ENCODE data around the gene NAXD. TPM values are rescaled to one million over a fixed set of nuclear protein-coding genes. Genes with fewer than 3 reads are reported as not detected.

Gene NAXD
- total and polyA plus RNA-seq, 2 of the 4 experiments (the other 2 are of a cell fraction) = 10.2 to 27.2 TPM

DNA sequence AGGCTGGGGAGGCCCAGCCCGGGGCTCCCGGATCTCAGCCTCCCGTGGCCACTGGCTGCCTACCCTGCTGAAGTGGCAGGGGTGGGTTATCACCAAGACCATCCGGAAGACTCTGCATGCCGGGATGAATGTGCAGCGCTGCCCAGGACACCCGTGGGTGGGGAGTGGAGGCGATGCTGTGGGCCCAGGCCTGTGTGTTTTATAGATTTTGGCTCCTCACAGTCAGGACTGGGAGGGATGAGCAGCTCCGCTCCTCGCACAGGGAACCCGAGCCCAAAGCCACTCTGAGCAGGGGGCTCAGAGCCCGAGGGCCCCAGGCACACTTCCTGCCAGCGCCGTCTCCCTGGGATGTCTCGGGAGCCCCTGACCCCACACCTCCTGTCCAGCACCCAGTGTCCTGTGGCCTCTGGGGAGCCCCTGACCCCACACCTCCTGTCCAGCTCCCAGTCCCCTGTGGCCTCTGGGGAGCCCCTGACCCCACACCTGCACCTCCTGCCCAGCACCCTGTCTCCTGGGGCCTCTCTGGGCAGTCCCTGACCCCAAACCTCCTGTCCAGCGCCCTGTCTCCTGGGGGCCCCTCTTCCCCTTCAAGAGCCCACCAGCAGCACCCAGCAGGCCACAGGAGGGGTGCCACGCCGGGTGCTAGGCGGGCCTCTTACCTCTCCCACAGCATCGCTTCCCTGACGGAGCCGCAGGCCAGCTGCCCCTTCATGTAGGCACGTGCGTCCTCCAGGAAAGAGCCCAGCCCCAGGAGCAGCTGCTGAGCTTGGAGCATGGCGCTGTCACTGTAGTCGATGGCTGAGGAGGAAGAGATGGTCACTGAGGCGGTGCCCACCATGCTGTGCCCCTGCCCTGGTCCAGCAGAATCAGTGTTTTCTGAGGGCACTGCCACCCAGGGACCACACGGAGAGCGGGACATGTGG lies 31.4 kb downstream of the NAXD start:
- WGBS, 2 experiments (ENCODE audit: extremely low coverage in 2 of 2, insufficient read length in 1 of 2) = 98% methylated on average over 9 of the region's 29 CpGs; no CpG with 5 or more reads in 1 of the 2 experiments
- Histone ChIP-seq H3K27me3 (ENCODE audit: control insufficient read depth, insufficient read depth, low read length) (no peaks in the 10 kb centered on the region), H3K36me3 (ENCODE audit: control insufficient read depth, insufficient read depth, low read length) (peaks cover 44% of the 10 kb centered on the region), H2BK120ac (ENCODE audit: low read depth, low read length) (no peak overlapping the region), H2AK5ac (ENCODE audit: low read depth, low read length) (no peak overlapping the region), H4K91ac (ENCODE audit: insufficient read depth, low read depth, low read length) (no peak overlapping the region), H3K9ac (ENCODE audit: low read depth, low read length) (no peak overlapping the region), H4K5ac (ENCODE audit: low read depth, low read length) (no peak overlapping the region), H3K27ac (ENCODE audit: insufficient read depth, low read length) (no peak overlapping the region), H2BK5ac (ENCODE audit: low read depth, low read length, poor library complexity, severe bottlenecking) (no peak overlapping the region), H2AFZ (replicated peaks; ENCODE audit: low read length, poor library complexity) (no peak overlapping the region), H3K9me1 (ENCODE audit: insufficient read depth, low read length) (peaks cover 2% of the 10 kb centered on the region; the same call in 1 of the 2 replicates), H3K9me3 (ENCODE audit: control insufficient read depth, insufficient read depth, low read length) (no peaks in the 10 kb centered on the region), H3K4ac (ENCODE audit: low read depth, low read length) (no peak overlapping the region), H3K4me3 (ENCODE audit: insufficient read depth, low read depth, low read length) (no peak overlapping the region), H3K4me2 (ENCODE audit: low read depth, low read length) (no peak overlapping the region), H4K20me1 (ENCODE audit: insufficient read depth, low read length) (peaks cover 5% of the 10 kb centered on the region; the same call in 1 of the 2 replicates), H3K4me1 (ENCODE audit: control insufficient read depth, insufficient read depth, low read length) (peaks cover 8% of the 10 kb centered on the region; the same call in 1 of the 2 replicates), H2BK15ac (ENCODE audit: low read depth, low read length) (no peak overlapping the region), H3K14ac (replicated peaks; ENCODE audit: low read depth, low read length) (no peak overlapping the region), H3K18ac (ENCODE audit: low read depth, low read length) (no peak overlapping the region), H3K79me1 (ENCODE audit: low read depth in 1 of 2, low read length in 2 of 2) (peaks cover 4 to 11% of the 10 kb centered on the region in 2 experiments; a peak in 3 of 4 replicates), H3K23ac (ENCODE audit: low read depth, low read length) (no peak overlapping the region), H3K56ac (ENCODE audit: extremely low read depth, insufficient read depth, low read length) (no peak overlapping the region), H2AK9ac (replicated peaks; ENCODE audit: low read depth, low read length, poor library complexity) (peak overlapping the region; percentile 57), H2BK20ac (ENCODE audit: low read depth, low read length) (no peak overlapping the region), H4K8ac (ENCODE audit: low read depth in 2 of 2, low read length in 2 of 2) (no peak overlapping the region)
- no TSS peak for BruUV-seq (replicated peaks)
- ATAC-seq (ENCODE audit: low read depth) (no peak), DNase-seq (no peak)
- CTCF ChIA-PET = no interaction called here
- intact Hi-C loops (cut with micrococcal nuclease) (no loop called here), dilution Hi-C loops (cut with HindIII; ENCODE audit: low sequenced_read_pairs, unreplicated experiment) (no loop called here), in situ Hi-C loops (cut with MboI; ENCODE audit: low sequenced_read_pairs) (no loop called here)
- POLR2A ChIA-PET (ENCODE audit: unreplicated experiment) = no interaction called here
- TF ChIP-seq RFX5 (IDR thresholded peaks at IDR 0.05; ENCODE audit: low read depth, low read length) (no peak), CEBPB (IDR thresholded peaks at IDR 0.05; ENCODE audit: low read depth, low read length) (no peak), CHD1 (IDR thresholded peaks at IDR 0.05; ENCODE audit: low read depth, low read length) (no peak), POLR2A (IDR thresholded peaks at IDR 0.05; ENCODE audit: low read depth, low read length) (no peak), MAFK (IDR thresholded peaks at IDR 0.05; ENCODE audit: low read depth, low read length) (no peak), BHLHE40 (IDR thresholded peaks at IDR 0.05; ENCODE audit: low read depth, low read length) (no peak), RAD21 (IDR thresholded peaks at IDR 0.05; ENCODE audit: low read length) (no peak), MXI1 (IDR thresholded peaks at IDR 0.05; ENCODE audit: borderline replicate concordance, low read depth, low read length) (no peak), FOS (IDR thresholded peaks at IDR 0.05; ENCODE audit: low read depth, low read length) (no peak), MAZ (IDR thresholded peaks at IDR 0.05; ENCODE audit: borderline replicate concordance, low read depth, low read length) (no peak)
- TF ChIP-seq, protein P1, sequence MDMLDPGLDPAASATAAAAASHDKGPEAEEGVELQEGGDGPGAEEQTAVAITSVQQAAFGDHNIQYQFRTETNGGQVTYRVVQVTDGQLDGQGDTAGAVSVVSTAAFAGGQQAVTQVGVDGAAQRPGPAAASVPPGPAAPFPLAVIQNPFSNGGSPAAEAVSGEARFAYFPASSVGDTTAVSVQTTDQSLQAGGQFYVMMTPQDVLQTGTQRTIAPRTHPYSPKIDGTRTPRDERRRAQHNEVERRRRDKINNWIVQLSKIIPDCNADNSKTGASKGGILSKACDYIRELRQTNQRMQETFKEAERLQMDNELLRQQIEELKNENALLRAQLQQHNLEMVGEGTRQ (IDR thresholded peaks at IDR 0.05; ENCODE audit: low read depth, low read length) = no peak
